GM19240 (cell line): Measurements from ENCODE around the gene PLA2G4B.

Source experiments
- DNase-seq: peaks from one replicate; pipeline ENCODE4 v3.0.0; 2011; ENCODE audit warnings: low spot score; ENCODE audit not compliant: insufficient read length

The PLA2G4B gene

DNA sequence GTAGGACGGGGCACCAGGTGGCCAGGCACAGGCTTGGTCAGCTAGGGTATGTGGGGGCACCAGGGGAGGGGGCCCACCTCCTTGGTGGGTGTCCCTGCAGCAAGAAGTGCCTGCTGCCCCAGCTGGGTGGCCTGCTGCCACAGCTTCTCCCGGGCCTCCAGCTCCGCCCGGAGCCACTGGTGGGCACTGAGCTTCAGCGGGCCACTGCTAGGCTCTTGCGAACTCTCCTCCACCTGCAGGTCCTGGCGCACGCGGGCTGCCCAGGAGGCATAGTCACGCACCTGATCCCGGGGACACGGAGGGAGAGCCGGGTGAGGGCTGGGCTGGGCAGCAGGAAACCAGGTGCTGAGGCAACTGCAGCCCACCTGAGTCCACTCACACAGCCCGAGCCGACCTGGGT is 29.7 kb downstream of the PLA2G4B start:
- DNase-seq, result no peak

DNA sequence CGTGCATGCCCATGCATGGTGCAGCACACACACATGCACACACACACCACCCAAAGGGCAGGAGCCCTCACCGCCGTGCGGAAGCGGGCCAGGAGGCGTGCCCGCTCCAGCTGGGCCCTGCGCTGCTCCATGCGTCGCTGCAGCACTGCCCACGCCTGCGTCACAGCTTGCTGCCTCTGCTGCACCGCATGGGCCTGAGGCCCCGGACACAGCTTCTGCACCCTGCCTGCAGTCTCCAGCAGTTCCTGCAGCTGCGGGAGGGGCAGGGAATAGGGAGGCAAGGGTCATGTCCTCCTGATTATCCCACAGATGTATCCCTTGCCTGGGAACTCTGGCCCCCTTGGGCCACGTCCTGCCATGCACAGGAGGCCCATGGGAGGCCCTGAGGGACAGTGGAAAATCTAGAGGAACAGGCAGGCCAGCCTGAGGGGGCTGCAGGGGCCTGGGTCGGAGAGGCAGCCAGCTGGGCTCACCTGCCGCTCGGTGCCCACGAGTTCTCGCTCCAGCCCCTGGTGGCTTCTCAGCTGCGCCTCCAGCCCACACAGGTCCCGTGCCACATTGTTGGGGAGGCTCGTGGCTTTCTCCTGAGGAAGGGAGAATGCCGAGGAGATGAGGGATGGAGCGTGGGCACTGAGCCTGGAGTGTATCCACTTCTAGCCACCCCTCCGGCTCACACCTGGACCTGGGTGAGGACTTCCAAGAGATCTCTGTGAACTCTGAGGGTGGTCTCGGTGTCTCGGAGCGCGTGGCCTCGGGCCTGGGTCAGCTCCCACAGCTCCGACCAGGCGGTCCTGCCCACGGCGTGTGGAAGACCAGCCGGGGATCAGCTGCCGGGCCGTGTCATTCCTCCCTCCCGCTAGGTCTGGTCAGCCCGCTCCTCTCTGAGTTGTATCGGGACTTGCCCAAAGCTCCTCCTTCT is 31.4 kb downstream of the PLA2G4B start:
- no peak for DNase-seq

GRCh38 chr15:41870689-41871081 is 32.0 kb downstream of the PLA2G4B start:
- no peak for DNase-seq

DNA sequence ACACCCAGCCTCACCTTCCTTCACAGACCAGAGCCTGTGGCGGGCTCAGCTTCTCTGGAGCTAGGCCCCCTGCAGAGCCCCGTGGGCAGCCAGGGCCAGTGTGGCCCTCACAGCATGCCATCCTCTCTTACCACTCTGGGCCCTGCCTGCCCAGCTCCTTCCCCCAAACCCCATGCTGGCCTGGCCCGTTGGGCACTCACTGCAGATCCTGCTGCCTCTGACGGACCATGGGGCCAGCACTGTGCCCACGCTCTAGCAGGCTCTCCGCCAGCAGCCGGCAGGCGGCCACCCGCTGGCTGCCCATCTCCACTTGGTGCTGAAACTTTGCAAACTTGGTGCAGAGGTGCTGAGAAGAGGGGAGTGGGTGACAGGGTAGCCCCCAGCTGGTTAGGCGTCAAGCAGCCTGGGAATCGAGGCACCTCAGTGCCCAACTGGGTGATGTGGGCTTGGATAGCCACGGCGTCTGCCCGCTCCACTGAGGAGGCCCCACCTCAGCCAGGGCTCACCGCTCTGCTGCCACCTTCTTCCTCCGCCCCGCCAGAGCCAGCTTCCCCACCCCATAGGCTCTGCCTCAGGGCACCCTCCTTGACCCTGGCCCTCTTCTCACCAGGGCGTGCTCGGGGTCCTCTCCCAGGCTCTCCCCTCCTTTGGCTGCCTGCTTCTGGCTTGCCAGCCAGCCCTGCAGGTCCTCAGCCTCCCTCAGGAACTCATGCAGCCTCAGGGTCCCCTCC is 32.7 kb downstream of the PLA2G4B start:
- DNase-seq, result no peak

GRCh38 chr15:41872166-41872747 is 33.6 kb downstream of the PLA2G4B start:
- DNase-seq, result no peak

- no peak for DNase-seq
Measured at GRCh38 chr15:41873711-41874110, 35.1 kb downstream of the PLA2G4B start.

GRCh38 chr15:41874736-41875135 is 36.1 kb downstream of the PLA2G4B start:
- DNase-seq, result no peak

DNA sequence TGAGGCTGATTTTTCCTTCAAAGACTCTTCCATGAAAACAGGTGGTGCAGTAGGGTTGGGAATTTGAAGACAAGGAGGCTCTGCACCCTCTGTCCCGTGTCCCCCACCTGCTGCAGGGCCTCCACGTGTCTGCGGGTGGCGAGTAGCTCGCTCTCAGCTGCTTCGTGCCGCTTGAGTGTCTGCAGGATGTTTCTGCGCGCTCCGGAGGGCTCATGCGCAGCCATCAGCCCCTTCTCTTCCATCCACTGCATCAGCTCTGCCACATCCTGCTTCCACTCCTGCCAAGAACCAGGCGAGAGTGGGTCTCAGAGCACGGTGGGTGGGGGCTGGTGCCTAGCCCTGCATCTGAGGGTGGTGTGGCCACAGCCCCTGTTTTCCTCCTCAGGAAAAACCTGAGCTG is 37.4 kb downstream of the PLA2G4B start:
- no peak for DNase-seq

DNA sequence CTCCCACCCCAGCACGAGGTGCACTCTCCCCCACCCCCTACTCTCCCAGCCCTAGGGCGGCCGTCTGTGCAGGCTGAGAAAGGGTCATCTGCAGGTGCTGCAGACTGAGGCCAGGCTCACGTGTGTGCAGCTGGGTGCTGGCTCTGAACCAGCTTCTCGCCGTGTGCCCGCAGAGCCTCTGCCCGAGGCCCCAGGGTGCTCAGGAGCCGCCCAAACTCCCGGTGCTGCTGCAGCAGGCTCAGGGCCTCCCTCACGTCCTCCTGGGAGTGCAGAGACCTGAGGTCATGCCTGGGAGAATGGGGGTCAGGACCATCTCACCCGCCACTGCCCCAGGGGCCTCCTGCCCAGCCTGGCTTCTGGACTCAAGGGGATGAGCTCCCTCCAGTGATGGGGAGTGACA is 38.0 kb downstream of the PLA2G4B start:
- DNase-seq, result no peak

DNA sequence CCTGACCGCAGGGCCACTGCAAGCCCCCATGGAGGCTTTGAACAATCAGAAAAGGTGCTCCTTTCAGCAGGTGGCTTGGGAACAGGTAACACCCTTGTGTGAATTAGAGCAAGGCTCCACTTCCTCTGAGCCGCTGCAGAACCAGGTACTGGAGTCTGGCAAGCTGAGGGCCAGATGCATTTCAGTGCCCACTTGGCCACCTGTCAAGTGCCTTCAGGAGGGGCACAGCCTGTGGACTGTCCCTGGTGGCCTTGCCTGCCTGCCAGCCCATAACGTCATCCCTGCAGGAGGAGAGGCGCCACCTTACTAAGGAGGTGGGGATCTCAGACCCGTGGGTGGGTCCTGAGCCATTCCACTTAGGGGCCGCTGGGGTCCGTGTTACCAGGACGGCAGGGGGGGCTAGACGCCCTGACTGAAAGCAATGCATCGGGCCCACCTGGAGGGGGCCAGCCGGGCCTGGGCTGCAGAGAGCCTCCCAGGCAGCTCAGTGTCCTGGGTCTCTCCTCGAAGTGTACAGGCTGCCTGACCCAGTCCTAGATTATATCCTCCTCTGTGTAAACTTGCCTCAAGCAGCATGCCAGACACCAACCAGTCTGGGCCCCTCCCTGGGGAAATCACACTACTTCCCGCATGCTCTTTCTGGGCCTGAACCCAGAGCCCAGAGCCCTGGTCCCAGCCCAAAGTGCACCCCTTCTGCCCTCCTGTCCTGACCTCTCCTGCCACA is 39.1 kb downstream of the PLA2G4B start:
- DNase-seq, result no peak

GRCh38 chr15:41878355-41878699 is 39.7 kb downstream of the PLA2G4B start:
- no peak for DNase-seq

DNA sequence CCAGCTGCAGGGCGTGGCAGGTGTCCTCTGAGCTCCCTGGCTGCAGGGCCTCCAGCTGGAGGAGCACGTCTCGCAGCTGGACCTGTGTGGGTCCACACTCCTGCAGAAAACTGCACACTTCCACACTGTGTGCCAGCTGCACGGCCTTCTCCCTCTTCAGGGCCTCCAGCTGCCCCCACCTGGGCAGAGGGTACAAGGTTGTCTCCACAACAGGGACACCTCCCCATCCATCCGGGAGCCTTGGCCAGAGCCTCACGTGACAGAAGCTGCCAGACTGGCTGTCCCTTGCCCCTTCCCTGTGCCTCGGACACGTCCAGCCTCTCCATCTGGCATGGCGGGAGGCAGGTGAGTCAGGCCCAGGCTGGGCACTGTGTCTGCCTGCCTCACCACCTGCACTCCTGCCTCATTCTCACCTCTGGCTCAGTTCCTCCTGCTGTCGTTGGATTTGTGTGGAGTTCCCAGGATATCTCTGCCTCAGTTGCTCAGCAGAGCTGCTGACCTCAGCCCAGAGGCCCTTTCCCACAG is 40.7 kb downstream of the PLA2G4B start:
- no peak for DNase-seq

- no peak for DNase-seq
Measured at GRCh38 chr15:41880156-41880877, 41.7 kb downstream of the PLA2G4B start.

GRCh38 chr15:41881086-41881485 is 42.4 kb downstream of the PLA2G4B start:
- DNase-seq, result no peak

GRCh38 chr15:41881550-41881919 is 42.9 kb downstream of the PLA2G4B start:
- no peak for DNase-seq

GRCh38 chr15:41881920-41882688 is 43.5 kb downstream of the PLA2G4B start:
- no peak for DNase-seq

- no peak for DNase-seq
Measured at GRCh38 chr15:41882689-41883483, 44.2 kb downstream of the PLA2G4B start.

DNA sequence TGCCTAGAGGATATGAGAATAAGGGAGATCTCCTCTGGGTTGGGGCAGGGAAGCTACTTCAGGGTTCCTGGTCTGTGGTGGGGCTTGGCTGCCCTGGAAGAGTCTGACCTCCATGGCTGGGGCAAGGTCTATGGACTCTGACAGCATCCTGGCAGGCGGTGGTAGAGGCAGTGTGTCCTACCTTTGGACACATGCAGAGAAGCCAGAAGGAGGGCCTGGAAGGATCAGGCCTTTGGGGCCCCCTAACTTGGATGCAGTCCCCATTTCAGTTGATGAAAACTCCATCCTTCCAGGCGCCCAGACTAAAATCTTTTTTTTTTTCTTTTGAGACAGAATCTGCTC is 44.8 kb downstream of the PLA2G4B start:
- DNase-seq, result no peak

DNA sequence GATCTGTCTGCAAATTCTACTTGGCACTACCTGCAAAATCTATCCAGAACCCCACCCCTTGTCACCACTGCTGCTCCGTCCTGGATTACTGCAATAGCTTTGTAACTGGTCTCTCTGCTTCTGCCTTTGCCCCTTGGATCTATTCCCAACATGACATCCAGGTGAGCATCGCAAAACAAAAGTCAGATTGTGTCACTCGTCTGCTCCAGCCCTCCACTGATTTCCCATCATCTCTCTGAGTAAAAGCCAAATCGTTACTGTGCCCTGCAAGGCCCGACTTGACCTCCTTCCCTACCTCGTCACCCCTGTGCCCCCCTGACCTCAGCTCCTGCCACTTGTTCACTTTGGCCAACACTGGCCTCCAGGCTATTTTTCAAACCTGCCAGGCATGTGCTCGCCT is 45.8 kb downstream of the PLA2G4B start:
- DNase-seq, result no peak
